Right ventricle myocardium inferior (tissue), 1 donor: ENCODE data around the gene OR6C2. TPM values are rescaled to one million over a fixed set of nuclear protein-coding genes. Genes with fewer than 3 reads are reported as not detected.
"Not testable (repeated sequence)": the region's sequence is repeated elsewhere in the genome, so short reads cannot be mapped to it uniquely, and the experiment has no call there.

Experiments
- ATAC-seq: fragments of 200-7000 bp; cut with Tn5 transposase; one replicate; pipeline ENCODE4 v1.9.1; 2020; ENCODE audit warnings: mild to moderate bottlenecking, moderate library complexity
- DNase-seq: peaks from one replicate; pipeline ENCODE4 v3.0.0; 2021; ENCODE audit errors: missing footprints
- intact Hi-C: fragments of 100-400 bp; cut with DNase I; formaldehyde crosslinking; loops from one replicate; pipeline ENCODE4 v1.11.0; 2022
- long read RNA-seq: library from polyadenylated mRNA; unstranded; transcript quantifications from one replicate; pipeline ENCODE4 v2.0.0, GENCODE V29; 2021
- total RNA-seq: library from RNA; stranded (reverse); fragmentation: NEBNext Ultra II Directional; extraction: Animal tissue kit (Norgen Biotek cat#: 25700); gene quantifications from one replicate; pipeline ENCODE4 v1.2.1, GENCODE V29; 2021
- donor health status: DM: no; HTN: yes; CAD: no; lungs with severe emphysema.

Gene OR6C2
- total RNA-seq: not detected
- long read RNA-seq: 0 reads

GRCh38 chr12:55443776-55444175 is at the start of gene OR6C2:
OR6C2 (plus strand) TSS chr12:55444076; CDS start chr12:55452214, 8,138 bp downstream.
- ATAC-seq (no peak), DNase-seq (no peak)
- intact Hi-C loops: no loop called here

- ATAC-seq (no peak), DNase-seq (no peak)
Measured at GRCh38 chr12:55396326-55396725, 47.5 kb upstream of the OR6C2 start.

GRCh38 chr12:55400229-55400628 is 43.6 kb upstream of the OR6C2 start, which contains the start of gene OR6C65:
OR6C65 (plus strand) TSS chr12:55400529; CDS start chr12:55400529, 0 bp downstream.
- no peak for ATAC-seq
- no peak for DNase-seq
- intact Hi-C loops: no loop called here

More at GRCh38 chr12:55396326-55396725, 47.5 kb upstream of the OR6C2 start:
- intact Hi-C loops: no loop called here

GRCh38 chr12:55407866-55408265 is 36.0 kb upstream of the OR6C2 start:
- intact Hi-C loops: no loop called here
- ATAC-seq (no peak), DNase-seq (no peak)

- ATAC-seq, DNase-seq, intact Hi-C loops: not testable (repeated sequence)
Measured at GRCh38 chr12:55409133-55409532, 34.7 kb upstream of the OR6C2 start.

- intact Hi-C loops, ATAC-seq, DNase-seq: not testable (repeated sequence)
Measured at GRCh38 chr12:55412138-55412537, 31.7 kb upstream of the OR6C2 start.

- ATAC-seq, DNase-seq, intact Hi-C loops: not testable (repeated sequence)
Measured at GRCh38 chr12:55413498-55414388, 30.1 kb upstream of the OR6C2 start.

GRCh38 chr12:55414396-55414823 is 29.5 kb upstream of the OR6C2 start:
- intact Hi-C loops, ATAC-seq, DNase-seq: not testable (repeated sequence)

- peak; percentile 34 for ATAC-seq
- DNase-seq, intact Hi-C loops: not testable (repeated sequence)
Measured at GRCh38 chr12:55414889-55415288, 29.0 kb upstream of the OR6C2 start.

GRCh38 chr12:55416961-55417360 is 26.9 kb upstream of the OR6C2 start:
- ATAC-seq (no peak), DNase-seq (no peak)
- intact Hi-C loops: no loop called here

GRCh38 chr12:55420307-55420962 is 23.4 kb upstream of the OR6C2 start:
- ATAC-seq: no peak
- no peak for DNase-seq
- intact Hi-C loops: no loop called here

- intact Hi-C loops: no loop called here
- DNase-seq: no peak
- no peak for ATAC-seq
Measured at GRCh38 chr12:55425954-55426353, 17.9 kb upstream of the OR6C2 start, which contains the start of gene OR6C76. OR6C76 (plus strand) TSS chr12:55426254; CDS start chr12:55426254, 0 bp downstream.

- intact Hi-C loops: no loop called here
- DNase-seq (no peak), ATAC-seq (no peak)
Measured at GRCh38 chr12:55428331-55429243, 15.3 kb upstream of the OR6C2 start.

- intact Hi-C loops, ATAC-seq, DNase-seq: not testable (repeated sequence)
Measured at GRCh38 chr12:55441233-55441632, 2.6 kb upstream of the OR6C2 start.

GRCh38 chr12:55445357-55445756 is 1.5 kb downstream of the OR6C2 start:
- ATAC-seq (no peak), DNase-seq (no peak)
- intact Hi-C loops: no loop called here

GRCh38 chr12:55446326-55446725 is 2.5 kb downstream of the OR6C2 start:
- intact Hi-C loops: no loop called here
- no peak for ATAC-seq
- no peak for DNase-seq

GRCh38 chr12:55448825-55449224 is 4.9 kb downstream of the OR6C2 start:
- ATAC-seq (no peak), DNase-seq (no peak)
- intact Hi-C loops: no loop called here

- DNase-seq, intact Hi-C loops, ATAC-seq: not testable (repeated sequence)
Measured at GRCh38 chr12:55464926-55465325, 21.1 kb downstream of the OR6C2 start.
